Measurements from ENCODE around the gene FTH1.
A peak's percentile ranks its signal among the peaks of the same experiment; 100 is the strongest.

The FTH1 gene

GRCh38 chr11:61976813-61977475 lies 9.5 kb upstream of the FTH1 start:
- peaks cover 7 to 13% of the 10 kb centered on the region in 2 donors for H3K4me1 ChIP-seq (ENCODE audit: control insufficient read depth in 2 of 2, insufficient read depth in 1 of 2, low read depth in 1 of 2, low read length in 2 of 2)

GRCh38 chr11:61976420-61976800 lies 9.0 kb upstream of the FTH1 start:
- Histone ChIP-seq H3K9me3 (replicated peaks in 1 of 2; ENCODE audit: control insufficient read depth in 2 of 2, insufficient read depth in 1 of 2, low read depth in 1 of 2, low read length in 2 of 2) (no peaks in the 10 kb centered on the region), H4K91ac (ENCODE audit: low read depth, low read length, poor library complexity) (no peak overlapping the region), H2AFZ (ENCODE audit: low read length) (no peak overlapping the region), H3K27ac (replicated peaks; ENCODE audit: low read length) (no peak overlapping the region), H3K4me3 (ENCODE audit: low read length in 2 of 2) (no peak overlapping the region), H3K27me3 (ENCODE audit: control insufficient read depth in 3 of 3, insufficient read depth in 3 of 3, low read depth in 1 of 3, low read length in 3 of 3) (peaks cover 0 to 2% (median 0%) of the 10 kb centered on the region in 3 experiments), H3K14ac (ENCODE audit: low read length) (no peak overlapping the region), H3K79me1 (ENCODE audit: low read depth, low read length) (no peaks in the 10 kb centered on the region), H3K36me3 (replicated peaks in 1 of 2; ENCODE audit: control insufficient read depth in 2 of 2, insufficient read depth in 2 of 2, low read length in 2 of 2) (no peaks in the 10 kb centered on the region), H3K4me1 (ENCODE audit: control insufficient read depth in 2 of 2, insufficient read depth in 1 of 2, low read depth in 1 of 2, low read length in 2 of 2) (peaks cover 10 to 16% of the 10 kb centered on the region in 2 donors), H2BK120ac (ENCODE audit: low read depth, low read length) (no peak overlapping the region), H3K23ac (ENCODE audit: low read depth, low read length, poor library complexity) (no peak overlapping the region), H3K9ac (ENCODE audit: low read depth, low read length, poor library complexity) (no peak overlapping the region), H3K4me2 (ENCODE audit: insufficient read depth, low read length, poor library complexity, severe bottlenecking) (no peak overlapping the region), H3K4ac (ENCODE audit: low read length) (no peak overlapping the region), H2BK5ac (ENCODE audit: low read length) (no peak overlapping the region), H2BK12ac (ENCODE audit: low read length) (no peak overlapping the region), H3K18ac (ENCODE audit: low read length) (no peak overlapping the region), H2BK15ac (ENCODE audit: low read length) (no peak overlapping the region), H4K8ac (ENCODE audit: low read depth, low read length) (no peak overlapping the region), H2AK5ac (ENCODE audit: low read depth, low read length) (no peak overlapping the region)
- no peak for DNase-seq (ENCODE audit: low spot score)
- no CpG with 5 or more reads among the region's 8 CpGs for WGBS, 2 donors (ENCODE audit: extremely low coverage in 2 of 2, insufficient read length in 2 of 2, insufficient replicate concordance in 1 of 2)

More at GRCh38 chr11:61976813-61977475, 9.5 kb upstream of the FTH1 start:
- Histone ChIP-seq H3K23ac (ENCODE audit: low read depth, low read length, poor library complexity) (no peak overlapping the region), H2BK12ac (ENCODE audit: low read length) (no peak overlapping the region), H3K4ac (ENCODE audit: low read length) (no peak overlapping the region), H2AK5ac (ENCODE audit: low read depth, low read length) (peak overlapping the region; percentile 66), H3K27ac (replicated peaks; ENCODE audit: low read length) (no peak overlapping the region), H2AFZ (ENCODE audit: low read length) (no peak overlapping the region), H3K18ac (ENCODE audit: low read length) (no peak overlapping the region), H4K91ac (ENCODE audit: low read depth, low read length, poor library complexity) (peak overlapping the region; percentile 3), H3K36me3 (replicated peaks in 1 of 2; ENCODE audit: control insufficient read depth in 2 of 2, insufficient read depth in 2 of 2, low read length in 2 of 2) (no peaks in the 10 kb centered on the region), H2BK15ac (ENCODE audit: low read length) (no peak overlapping the region), H3K4me3 (ENCODE audit: low read length in 2 of 2) (no peak overlapping the region), H2BK120ac (ENCODE audit: low read depth, low read length) (no peak overlapping the region), H4K8ac (ENCODE audit: low read depth, low read length) (no peak overlapping the region), H3K9ac (ENCODE audit: low read depth, low read length, poor library complexity) (no peak overlapping the region), H3K27me3 (ENCODE audit: control insufficient read depth in 3 of 3, insufficient read depth in 3 of 3, low read depth in 1 of 3, low read length in 3 of 3) (peaks cover 0 to 2% (median 0%) of the 10 kb centered on the region in 3 experiments), H3K4me2 (ENCODE audit: insufficient read depth, low read length, poor library complexity, severe bottlenecking) (no peak overlapping the region), H2BK5ac (ENCODE audit: low read length) (no peak overlapping the region), H3K79me1 (ENCODE audit: low read depth, low read length) (no peaks in the 10 kb centered on the region), H3K9me3 (replicated peaks in 1 of 2; ENCODE audit: control insufficient read depth in 2 of 2, insufficient read depth in 1 of 2, low read depth in 1 of 2, low read length in 2 of 2) (no peaks in the 10 kb centered on the region), H3K14ac (ENCODE audit: low read length) (no peak overlapping the region)
- no CpG with 5 or more reads among the region's 7 CpGs for WGBS, 2 donors (ENCODE audit: extremely low coverage in 2 of 2, insufficient read length in 2 of 2, insufficient replicate concordance in 1 of 2)
- no peak for DNase-seq (ENCODE audit: low spot score)

- DNase-seq (ENCODE audit: low spot score), result no peak
- no peak overlapping the region for H3K4ac ChIP-seq (ENCODE audit: low read length)
Observed at GRCh38 chr11:61975638-61976419, 8.4 kb upstream of the FTH1 start.

More at GRCh38 chr11:61975638-61976419, 8.4 kb upstream of the FTH1 start:
- Histone ChIP-seq H3K9me3 (replicated peaks in 1 of 2; ENCODE audit: control insufficient read depth in 2 of 2, insufficient read depth in 1 of 2, low read depth in 1 of 2, low read length in 2 of 2) (no peaks in the 10 kb centered on the region), H2AK5ac (ENCODE audit: low read depth, low read length) (no peak overlapping the region), H3K23ac (ENCODE audit: low read depth, low read length, poor library complexity) (no peak overlapping the region), H4K91ac (ENCODE audit: low read depth, low read length, poor library complexity) (no peak overlapping the region), H3K79me1 (ENCODE audit: low read depth, low read length) (no peaks in the 10 kb centered on the region), H3K14ac (ENCODE audit: low read length) (no peak overlapping the region), H3K27me3 (ENCODE audit: control insufficient read depth in 3 of 3, insufficient read depth in 3 of 3, low read depth in 1 of 3, low read length in 3 of 3) (peaks cover 0 to 2% (median 0%) of the 10 kb centered on the region in 3 experiments), H4K8ac (ENCODE audit: low read depth, low read length) (no peak overlapping the region), H3K27ac (replicated peaks; ENCODE audit: low read length) (no peak overlapping the region), H3K4me3 (ENCODE audit: low read length in 2 of 2) (no peak overlapping the region), H2BK12ac (ENCODE audit: low read length) (no peak overlapping the region), H3K4me2 (ENCODE audit: insufficient read depth, low read length, poor library complexity, severe bottlenecking) (no peak overlapping the region), H3K9ac (ENCODE audit: low read depth, low read length, poor library complexity) (no peak overlapping the region), H2AFZ (ENCODE audit: low read length) (no peak overlapping the region), H2BK120ac (ENCODE audit: low read depth, low read length) (no peak overlapping the region), H3K36me3 (replicated peaks in 1 of 2; ENCODE audit: control insufficient read depth in 2 of 2, insufficient read depth in 2 of 2, low read length in 2 of 2) (no peaks in the 10 kb centered on the region), H3K18ac (ENCODE audit: low read length) (no peak overlapping the region), H2BK5ac (ENCODE audit: low read length) (no peak overlapping the region), H3K4me1 (ENCODE audit: control insufficient read depth in 2 of 2, insufficient read depth in 1 of 2, low read depth in 1 of 2, low read length in 2 of 2) (peaks cover 14 to 16% of the 10 kb centered on the region in 2 donors), H2BK15ac (ENCODE audit: low read length) (no peak overlapping the region)
- WGBS, 2 donors (ENCODE audit: extremely low coverage in 2 of 2, insufficient read length in 2 of 2, insufficient replicate concordance in 1 of 2), result no CpG with 5 or more reads among the region's 15 CpGs
